Hepatocyte (in vitro differentiated cells): ENCODE measurements around the gene GRM4. TPM values are rescaled to one million over a fixed set of nuclear protein-coding genes. Genes with fewer than 3 reads are reported as not detected.

Source experiments
- DNase-seq: peaks from one replicate; pipeline ENCODE4 v3.0.0-alpha.2; 2016; ENCODE audit warnings: low spot score
- H2AFZ ChIP-seq: fragments of 200-600 bp; sonication (generic); 2 replicates; pipeline ENCODE4 v1.6.0; 2016; ENCODE audit warnings: antibody characterized with exemption, mild to moderate bottlenecking
- H3K27ac ChIP-seq: fragments of 200-600 bp; sonication (generic); 2 replicates; pipeline ENCODE4 v1.5.1; 2016; ENCODE audit warnings: mild to moderate bottlenecking
- H3K27me3 ChIP-seq: fragments of 200-600 bp; sonication (generic); 2 replicates; pipeline ENCODE4 v1.6.1; 2016
- H3K36me3 ChIP-seq: fragments of 200-600 bp; sonication (generic); replicated peaks from 2 replicates; pipeline ENCODE4 v1.5.1; 2016; ENCODE audit warnings: low read depth; ENCODE audit not compliant: insufficient read depth
- H3K4me1 ChIP-seq: fragments of 200-600 bp; sonication (generic); 2 replicates; pipeline ENCODE4 v1.5.1; 2016; ENCODE audit warnings: mild to moderate bottlenecking, moderate library complexity; ENCODE audit not compliant: insufficient read depth
- H3K4me2 ChIP-seq: fragments of 200-600 bp; sonication (generic); 2 replicates; pipeline ENCODE4 v1.6.0; 2016
- H3K4me3 ChIP-seq: fragments of 200-600 bp; sonication (generic); 2 replicates; pipeline ENCODE4 v1.5.1; 2016; ENCODE audit warnings: mild to moderate bottlenecking
- H3K79me2 ChIP-seq: fragments of 200-600 bp; sonication (generic); 2 replicates; pipeline ENCODE4 v1.6.0; 2017; ENCODE audit warnings: mild to moderate bottlenecking
- H3K9me2 ChIP-seq: fragments of 200-600 bp; sonication (generic); replicated peaks from 2 replicates; pipeline ENCODE4 v1.6.0; 2017; ENCODE audit warnings: mild to moderate bottlenecking; ENCODE audit not compliant: insufficient read depth
- H3K9me3 ChIP-seq: fragments of 200-600 bp; sonication (generic); 2 replicates; pipeline ENCODE4 v1.5.1; 2016; ENCODE audit warnings: low read depth, mild to moderate bottlenecking
- H4K20me1 ChIP-seq: fragments of 200-600 bp; sonication (generic); 2 replicates; pipeline ENCODE4 v1.6.0; 2016; ENCODE audit warnings: mild to moderate bottlenecking; ENCODE audit not compliant: insufficient read depth, poor library complexity, severe bottlenecking
- EZH2 ChIP-seq: fragments of 200-600 bp; sonication (generic); IDR thresholded peaks from 2 replicates; pipeline ENCODE4 v1.6.1; 2016; ENCODE audit warnings: antibody characterized with exemption, mild to moderate bottlenecking, borderline replicate concordance
- EZH2phosphoT487 ChIP-seq: fragments of 200-600 bp; sonication (generic); IDR thresholded peaks from one replicate; pipeline ENCODE4 v1.6.1; 2018; ENCODE audit warnings: antibody characterized with exemption, mild to moderate bottlenecking, low read depth, moderate library complexity; ENCODE audit not compliant: unreplicated experiment, severe bottlenecking
- WGBS: methylation state at CpG from one replicate; pipeline ENCODE4 v1.1.6; 2016; ENCODE audit warnings: low lambda C conversion rate; ENCODE audit errors: missing lambda C conversion rate; 5-methylcytosine and 5-hydroxymethylcytosine counted together
- polyA plus RNA-seq: library from polyadenylated mRNA; unstranded; fragments of >200 nt; fragmentation: Nextera tagmentation; extraction: Ambion mirVana; gene quantifications from 2 replicates; pipeline ENCODE4 v1.2.1, GENCODE V29; 2016
- total RNA-seq: library from RNA; depleted of rRNA; stranded (reverse); fragments of >200 nt; gene quantifications from 2 replicates; pipeline ENCODE4 v1.2.3, GENCODE V29; 2014
- TF ChIP-seq, protein P1 (sequence below): fragments of 200-600 bp; sonication (generic); IDR thresholded peaks from 2 replicates; pipeline ENCODE4 v1.5.1; 2016; ENCODE audit warnings: antibody characterized with exemption, mild to moderate bottlenecking; ENCODE audit not compliant: poor library complexity

GRM4 gene
- total and polyA plus RNA-seq, 2 experiments from 2014 or later: 0.03 TPM; not detected in 1

- no peaks in the 10 kb centered on the region for H4K20me1 ChIP-seq
- no peak overlapping the region for H2AFZ ChIP-seq
- no peaks in the 10 kb centered on the region for H3K4me1 ChIP-seq
- TF ChIP-seq EZH2 (no peak), EZH2phosphoT487 (no peak)
- TF ChIP-seq, protein P1, sequence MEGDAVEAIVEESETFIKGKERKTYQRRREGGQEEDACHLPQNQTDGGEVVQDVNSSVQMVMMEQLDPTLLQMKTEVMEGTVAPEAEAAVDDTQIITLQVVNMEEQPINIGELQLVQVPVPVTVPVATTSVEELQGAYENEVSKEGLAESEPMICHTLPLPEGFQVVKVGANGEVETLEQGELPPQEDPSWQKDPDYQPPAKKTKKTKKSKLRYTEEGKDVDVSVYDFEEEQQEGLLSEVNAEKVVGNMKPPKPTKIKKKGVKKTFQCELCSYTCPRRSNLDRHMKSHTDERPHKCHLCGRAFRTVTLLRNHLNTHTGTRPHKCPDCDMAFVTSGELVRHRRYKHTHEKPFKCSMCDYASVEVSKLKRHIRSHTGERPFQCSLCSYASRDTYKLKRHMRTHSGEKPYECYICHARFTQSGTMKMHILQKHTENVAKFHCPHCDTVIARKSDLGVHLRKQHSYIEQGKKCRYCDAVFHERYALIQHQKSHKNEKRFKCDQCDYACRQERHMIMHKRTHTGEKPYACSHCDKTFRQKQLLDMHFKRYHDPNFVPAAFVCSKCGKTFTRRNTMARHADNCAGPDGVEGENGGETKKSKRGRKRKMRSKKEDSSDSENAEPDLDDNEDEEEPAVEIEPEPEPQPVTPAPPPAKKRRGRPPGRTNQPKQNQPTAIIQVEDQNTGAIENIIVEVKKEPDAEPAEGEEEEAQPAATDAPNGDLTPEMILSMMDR: no peak
- H3K79me2 ChIP-seq: no peaks in the 10 kb centered on the region
- H3K27ac ChIP-seq: no peak overlapping the region
- no peaks in the 10 kb centered on the region for H3K36me3 ChIP-seq
- no peak overlapping the region for H3K4me2 ChIP-seq
- no peaks in the 10 kb centered on the region for H3K9me3 ChIP-seq
- H3K4me3 ChIP-seq: no peak overlapping the region
- 81% methylated on average over 4 of the region's 4 CpGs for WGBS
- no peak for DNase-seq
- no peaks in the 10 kb centered on the region for H3K9me2 ChIP-seq
- H3K27me3 ChIP-seq: no peaks in the 10 kb centered on the region
These were observed 24.5 kb upstream of the GRM4 start for GRCh38 chr6:34170346-34170745.

DNA sequence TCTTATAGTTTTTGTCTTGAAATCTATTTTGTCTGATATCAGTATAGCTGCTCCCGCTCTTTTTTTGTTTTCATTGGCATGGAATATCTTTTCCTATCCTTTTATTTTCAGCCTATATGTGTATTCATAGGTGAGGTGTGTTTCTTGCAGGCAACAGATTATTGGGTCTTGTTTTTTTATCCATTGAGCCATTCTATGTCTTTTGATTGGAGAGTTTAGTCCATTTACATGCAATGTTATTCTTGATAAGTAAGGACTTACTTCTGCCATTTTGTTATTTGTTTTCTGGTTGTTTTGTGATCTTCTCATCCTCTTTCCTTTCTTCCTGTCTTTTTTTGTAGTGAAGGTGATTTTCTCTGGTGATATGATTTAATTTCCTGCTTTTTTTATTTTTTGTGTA is 24.0 kb upstream of the GRM4 start:
- Histone ChIP-seq H3K27me3 (no peaks in the 10 kb centered on the region), H3K9me3 (no peaks in the 10 kb centered on the region), H2AFZ (no peak overlapping the region), H3K4me2 (no peak overlapping the region), H4K20me1 (no peaks in the 10 kb centered on the region), H3K36me3 (no peaks in the 10 kb centered on the region), H3K9me2 (no peaks in the 10 kb centered on the region), H3K4me1 (no peaks in the 10 kb centered on the region), H3K4me3 (no peak overlapping the region), H3K79me2 (no peaks in the 10 kb centered on the region), H3K27ac (no peak overlapping the region)
- no peak for DNase-seq
- WGBS: 93% methylated on average over 1 of the region's 1 CpG
- TF ChIP-seq, protein P1: no peak
- no peak for TF ChIP-seq EZH2phosphoT487
- TF ChIP-seq EZH2: no peak

GRCh38 chr6:34161857-34162515 is 16.1 kb upstream of the GRM4 start:
- Histone ChIP-seq H3K79me2 (no peaks in the 10 kb centered on the region), H3K27ac (no peak overlapping the region), H3K9me3 (peaks cover 6% of the 10 kb centered on the region), H3K9me2 (no peaks in the 10 kb centered on the region), H2AFZ (no peak overlapping the region), H3K4me3 (no peak overlapping the region), H3K36me3 (no peaks in the 10 kb centered on the region), H3K4me2 (no peak overlapping the region), H4K20me1 (no peaks in the 10 kb centered on the region), H3K27me3 (no peaks in the 10 kb centered on the region), H3K4me1 (no peaks in the 10 kb centered on the region)
- 84% methylated on average over 8 of the region's 8 CpGs for WGBS
- no peak for TF ChIP-seq EZH2
- TF ChIP-seq, protein P1: no peak
- no peak for TF ChIP-seq EZH2phosphoT487
- DNase-seq: no peak

DNA sequence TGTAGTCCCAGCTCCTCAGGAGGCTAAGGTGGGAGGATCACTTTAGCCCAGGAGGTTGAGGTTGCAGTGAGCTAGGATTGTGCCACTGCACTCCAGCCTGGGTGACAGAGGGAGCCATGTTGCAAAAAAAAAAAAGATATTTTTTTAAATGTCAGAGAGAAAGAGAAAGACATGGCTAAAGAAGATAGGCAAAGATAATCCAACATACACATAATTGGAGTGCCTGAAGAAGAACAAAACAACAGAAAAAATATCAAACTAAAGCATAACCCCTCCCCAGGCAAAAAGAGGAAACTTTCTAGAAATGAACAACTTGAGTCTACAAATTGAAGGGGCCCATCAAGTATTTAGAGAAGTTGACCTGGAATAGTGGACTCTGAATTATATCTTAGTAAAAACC is 14.0 kb upstream of the GRM4 start:
- Histone ChIP-seq H3K79me2 (no peaks in the 10 kb centered on the region), H3K4me3 (no peak overlapping the region), H3K9me3 (peaks cover 6% of the 10 kb centered on the region), H3K27me3 (peaks cover 7% of the 10 kb centered on the region), H3K36me3 (no peaks in the 10 kb centered on the region), H4K20me1 (no peaks in the 10 kb centered on the region), H3K9me2 (no peaks in the 10 kb centered on the region), H2AFZ (no peak overlapping the region), H3K4me2 (no peak overlapping the region), H3K4me1 (no peaks in the 10 kb centered on the region), H3K27ac (no peak overlapping the region)
- no peak for TF ChIP-seq EZH2phosphoT487
- no peak for DNase-seq
